GM19372 (cell line): ENCODE results near the gene ZDHHC23.

Source experiments
- ATAC-seq: cut with Tn5 transposase; IDR thresholded peaks from one replicate; pipeline ENCODE4 v1.9.1; 2021; ENCODE audit warnings: mild to moderate bottlenecking, low read depth, moderate library complexity; ENCODE audit not compliant: unreplicated experiment

ZDHHC23 gene

GRCh38 chr3:113947372-113948014 is at the start of gene ZDHHC23:
TSS of gene ZDHHC23 (plus strand) at chr3:113948013. CDS start at chr3:113948803, 790 bp downstream.
- ATAC-seq: peak; percentile 77

- ATAC-seq: no peak
Observed at GRCh38 chr3:113898892-113899291, 48.9 kb upstream of the ZDHHC23 start.

GRCh38 chr3:113906568-113907140 is 41.2 kb upstream of the ZDHHC23 start:
- ATAC-seq: no peak

GRCh38 chr3:113908133-113908532 is 39.7 kb upstream of the ZDHHC23 start:
- no peak for ATAC-seq

- no peak for ATAC-seq
Observed at GRCh38 chr3:113910966-113911365, 36.8 kb upstream of the ZDHHC23 start.

- ATAC-seq: peak; percentile 97
Observed at GRCh38 chr3:113912552-113913236, 35.1 kb upstream of the ZDHHC23 start.

- ATAC-seq: no peak
Observed at GRCh38 chr3:113914646-113915045, 33.2 kb upstream of the ZDHHC23 start.

GRCh38 chr3:113927556-113927955 is 20.3 kb upstream of the ZDHHC23 start:
- no peak for ATAC-seq

GRCh38 chr3:113946831-113947230 is 982 bp upstream of the ZDHHC23 start:
- no peak for ATAC-seq

GRCh38 chr3:113948015-113948917 is 453 bp downstream of the ZDHHC23 start:
- peak; percentile 49 for ATAC-seq

- ATAC-seq: no peak
Observed at GRCh38 chr3:113952921-113953320, 5.1 kb downstream of the ZDHHC23 start.

GRCh38 chr3:113953677-113954076 is 5.9 kb downstream of the ZDHHC23 start:
- no peak for ATAC-seq

GRCh38 chr3:113954091-113954685 is 6.4 kb downstream of the ZDHHC23 start:
- no peak for ATAC-seq

- ATAC-seq: no peak
Observed at GRCh38 chr3:113963879-113964278, 16.1 kb downstream of the ZDHHC23 start.

GRCh38 chr3:113966172-113966571 is 18.4 kb downstream of the ZDHHC23 start:
- no peak for ATAC-seq

GRCh38 chr3:113968986-113969385 is 21.2 kb downstream of the ZDHHC23 start:
- no peak for ATAC-seq

- no peak for ATAC-seq
Observed at GRCh38 chr3:113977822-113978221, 30.0 kb downstream of the ZDHHC23 start.

GRCh38 chr3:113979916-113980315 is 32.1 kb downstream of the ZDHHC23 start:
- ATAC-seq: no peak

GRCh38 chr3:113981803-113982202 is 34.0 kb downstream of the ZDHHC23 start:
- no peak for ATAC-seq

- ATAC-seq: no peak
Observed at GRCh38 chr3:113983544-113983943, 35.7 kb downstream of the ZDHHC23 start.
